GOT3 (cell line): ENCODE data around the gene SYNGR3.

Source experiments
- DNase-seq: peaks from one replicate; lab custom pipeline; 2025; ENCODE audit warnings: mixed read lengths; lab: John Stamatoyannopoulos, UW

SYNGR3 gene

DNA sequence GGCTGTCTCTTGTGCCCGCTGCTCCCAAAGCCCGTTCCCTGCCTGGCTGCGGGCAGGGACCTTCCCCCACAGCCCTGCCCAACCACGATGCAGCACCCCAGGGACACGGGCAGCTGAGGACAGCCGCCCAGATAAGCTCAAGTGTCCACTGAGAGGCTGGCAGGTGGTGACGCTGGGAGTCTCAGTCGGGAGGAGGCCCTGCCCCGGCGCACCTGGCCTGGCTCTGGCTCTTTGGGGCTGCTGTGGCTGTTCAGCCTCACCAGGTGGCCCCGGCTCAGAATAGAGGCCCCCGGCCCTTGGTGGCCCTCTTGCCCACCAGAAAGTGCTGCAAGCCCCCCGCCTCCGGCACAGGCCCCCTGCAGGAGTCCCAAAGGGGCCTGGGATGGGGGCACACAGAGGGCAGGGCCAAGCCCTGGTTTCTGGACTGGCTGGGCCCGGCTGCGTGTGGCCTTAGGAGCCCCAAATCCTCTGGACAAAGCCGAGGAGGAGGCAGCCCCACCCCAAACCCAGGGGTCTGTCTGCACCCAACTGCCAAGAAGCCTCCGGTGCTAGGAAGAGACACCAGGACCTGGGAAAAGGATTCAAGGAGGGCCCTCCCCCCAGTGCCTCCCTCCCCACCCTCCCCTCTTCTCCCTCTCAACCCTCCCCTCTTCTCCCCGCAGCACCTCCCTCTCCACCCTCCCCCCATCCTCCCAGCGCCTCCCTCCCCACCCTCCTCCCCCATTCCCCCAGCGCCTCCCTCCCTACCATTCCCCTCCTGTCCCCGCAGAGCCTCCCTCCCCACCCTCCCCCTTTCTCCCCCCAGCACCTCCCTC is 52.6 kb downstream of the SYNGR3 start:
- DNase-seq: no peak

DNA sequence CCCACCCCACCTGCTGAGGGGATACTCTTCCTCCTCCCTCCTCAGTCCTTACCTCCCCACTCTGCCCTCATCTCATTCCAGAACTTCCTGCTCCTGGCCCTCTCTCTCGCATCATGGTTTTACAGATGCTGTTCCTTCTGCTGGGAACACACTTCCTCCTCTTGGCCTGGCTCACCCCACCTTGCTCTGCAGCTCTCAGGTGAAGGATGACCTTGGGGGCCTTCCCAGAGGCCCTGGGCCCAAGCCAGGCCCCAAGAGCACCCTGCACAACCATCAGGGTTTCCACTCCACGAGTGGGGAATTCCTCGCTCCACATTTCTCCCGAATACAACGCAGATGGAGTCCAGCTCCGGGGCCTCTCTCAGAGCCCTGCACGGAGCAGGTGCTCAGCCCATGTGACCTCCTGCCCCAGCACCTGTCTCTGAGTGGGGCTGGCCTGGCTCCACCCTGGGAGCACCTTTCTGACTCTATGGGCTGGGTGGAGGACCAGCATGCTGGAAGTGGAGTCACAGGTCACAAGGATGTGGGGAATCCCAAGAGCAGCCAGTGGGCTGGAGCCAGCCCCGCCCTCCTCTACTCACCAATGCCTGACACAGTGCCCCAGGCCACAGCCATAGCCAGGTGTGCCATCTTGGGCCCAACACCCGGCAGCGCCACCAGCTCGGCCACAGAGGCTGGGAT is 53.4 kb downstream of the SYNGR3 start:
- no peak for DNase-seq
